ENCODE results near the gene AFF3. TPM values are rescaled to one million over a fixed set of nuclear protein-coding genes. Genes with fewer than 3 reads are reported as not detected.

The AFF3 gene
- polyA plus RNA-seq, 1 donor = 3.5 TPM

DNA sequence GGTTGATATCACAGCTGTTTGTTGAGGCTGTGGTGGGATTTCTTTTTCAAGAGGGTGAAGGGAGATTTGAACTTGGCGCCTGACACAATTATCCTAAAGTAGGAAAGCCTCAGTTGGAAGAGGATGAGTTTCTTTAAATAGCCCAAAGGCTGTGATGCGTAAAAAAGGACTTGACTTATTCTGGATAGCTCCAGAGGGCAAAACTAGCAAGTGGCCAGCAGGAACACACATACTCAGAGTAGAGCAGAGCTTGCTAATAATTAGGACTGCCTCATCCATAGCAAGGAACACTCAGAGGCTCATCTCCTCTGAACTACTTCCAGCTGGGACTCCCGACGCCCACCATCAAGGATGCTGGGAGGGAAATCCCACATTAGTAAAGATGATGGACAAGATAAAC is 74.0 kb downstream of the AFF3 start:
- DNase-seq (ENCODE audit: low read depth) = no peak

DNA sequence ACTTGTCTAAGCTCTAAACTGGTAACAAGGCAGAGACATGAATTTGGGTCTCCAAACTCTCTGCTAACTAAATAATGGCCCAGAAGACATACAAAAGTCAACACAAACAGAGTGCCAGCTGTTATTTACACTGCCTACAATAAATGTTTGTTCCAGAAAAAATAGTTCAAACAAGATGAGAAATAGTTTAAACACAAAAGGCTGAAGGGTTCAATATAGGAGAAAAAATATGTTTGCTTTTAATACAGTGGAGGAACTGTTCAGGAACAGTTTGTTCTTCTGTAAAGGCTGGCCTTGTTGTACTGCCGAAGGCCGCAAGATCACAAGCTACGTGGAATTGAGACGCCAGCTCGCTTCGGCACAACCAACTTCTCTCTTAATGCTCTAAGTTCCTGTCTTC is 74.6 kb downstream of the AFF3 start:
- no peak for DNase-seq (ENCODE audit: low read depth)

DNA sequence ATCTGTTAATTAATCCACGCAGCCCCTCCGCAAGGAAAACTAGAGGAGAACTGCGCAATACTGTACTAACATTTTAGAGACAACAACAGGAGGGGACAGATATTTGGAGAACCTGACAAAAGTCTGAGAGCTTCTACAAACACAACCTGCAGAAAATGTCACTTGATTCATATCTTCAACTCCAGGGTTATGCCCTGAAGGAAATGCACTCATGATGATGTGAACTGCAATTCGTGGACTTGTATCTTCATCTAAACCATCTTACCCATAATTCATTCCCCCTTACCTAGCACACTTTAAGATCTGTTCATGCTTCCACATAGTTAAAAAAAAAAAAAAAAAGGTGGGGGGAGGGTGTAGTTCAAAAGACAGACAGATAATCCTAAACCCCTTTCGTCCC is 75.5 kb downstream of the AFF3 start:
- DNase-seq (ENCODE audit: low read depth) = no peak

DNA sequence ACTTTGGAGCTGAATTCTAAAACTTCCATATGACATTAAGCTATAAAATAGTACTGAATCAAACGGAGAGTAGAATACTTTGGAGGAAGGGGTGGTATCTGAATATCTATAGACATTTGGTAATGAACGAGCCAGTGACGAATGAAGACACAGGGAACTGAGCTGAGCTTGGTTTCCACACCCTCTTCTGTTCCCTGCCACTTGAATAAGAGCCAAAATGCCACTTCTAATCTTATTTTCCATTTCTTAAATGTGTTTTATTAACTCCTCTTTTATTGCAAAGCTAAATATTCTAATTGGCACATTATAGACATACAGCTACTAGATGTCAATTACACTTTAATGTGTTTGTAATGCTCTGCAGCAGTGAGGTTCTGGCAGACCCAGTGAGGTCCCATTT is 76.1 kb downstream of the AFF3 start:
- DNase-seq (ENCODE audit: low read depth) = no peak

DNA sequence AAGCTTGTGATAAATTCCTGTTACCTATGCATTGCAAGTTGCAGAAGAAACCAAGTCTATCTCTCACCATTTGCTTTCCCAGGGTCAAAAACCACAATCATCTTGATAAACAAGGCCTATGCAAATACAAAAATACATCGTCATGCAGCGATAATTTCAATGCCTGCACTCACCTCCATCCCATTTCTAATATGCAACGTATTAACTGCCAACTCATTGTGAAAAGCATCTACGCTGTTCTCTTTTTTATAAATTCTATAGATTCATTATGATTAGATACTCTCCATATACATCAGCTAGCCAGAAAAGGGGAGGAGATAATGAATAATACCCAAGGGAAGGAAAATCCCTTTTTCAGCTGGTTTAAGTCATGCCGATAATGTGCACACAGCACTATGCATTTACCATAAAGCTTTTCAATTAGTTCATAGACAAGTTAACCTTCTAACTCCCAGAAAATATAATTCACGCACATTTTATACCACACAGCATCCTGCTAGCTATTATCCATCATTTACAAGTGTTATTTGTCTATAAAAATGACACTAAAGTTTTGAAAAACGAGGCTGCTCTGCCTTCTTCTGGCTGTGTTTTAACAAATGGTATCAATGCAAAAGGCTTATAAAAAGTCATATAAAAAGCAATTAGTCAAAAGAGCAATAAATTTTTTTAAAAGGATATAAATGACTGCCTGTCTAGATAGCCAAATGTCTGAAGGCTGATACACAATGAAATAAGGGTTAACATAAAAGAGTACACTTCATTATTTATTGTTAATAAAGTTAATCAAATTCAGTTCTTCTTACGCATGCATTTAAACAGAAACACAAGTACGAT is 77.6 kb downstream of the AFF3 start:
- no peak for DNase-seq (ENCODE audit: low read depth)

DNA sequence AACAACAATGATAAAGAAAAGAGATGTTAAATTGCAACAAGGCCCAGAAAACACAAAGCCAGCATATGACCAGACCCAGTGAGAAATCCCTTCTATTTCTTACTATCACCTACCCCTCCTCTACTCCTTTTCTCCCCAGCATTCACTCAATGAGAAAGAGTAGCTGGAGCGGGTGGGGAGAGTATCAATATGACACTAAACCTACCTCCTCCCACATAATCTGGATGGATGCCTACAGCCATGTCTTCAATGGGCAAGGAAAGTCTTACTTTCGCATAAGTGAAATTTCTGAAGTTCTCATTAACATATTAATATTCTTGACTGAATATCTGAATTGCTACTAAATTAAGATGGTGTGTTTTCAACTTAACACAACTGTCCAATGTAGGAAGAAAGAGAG is 78.2 kb downstream of the AFF3 start:
- no peak for DNase-seq (ENCODE audit: low read depth)

DNA sequence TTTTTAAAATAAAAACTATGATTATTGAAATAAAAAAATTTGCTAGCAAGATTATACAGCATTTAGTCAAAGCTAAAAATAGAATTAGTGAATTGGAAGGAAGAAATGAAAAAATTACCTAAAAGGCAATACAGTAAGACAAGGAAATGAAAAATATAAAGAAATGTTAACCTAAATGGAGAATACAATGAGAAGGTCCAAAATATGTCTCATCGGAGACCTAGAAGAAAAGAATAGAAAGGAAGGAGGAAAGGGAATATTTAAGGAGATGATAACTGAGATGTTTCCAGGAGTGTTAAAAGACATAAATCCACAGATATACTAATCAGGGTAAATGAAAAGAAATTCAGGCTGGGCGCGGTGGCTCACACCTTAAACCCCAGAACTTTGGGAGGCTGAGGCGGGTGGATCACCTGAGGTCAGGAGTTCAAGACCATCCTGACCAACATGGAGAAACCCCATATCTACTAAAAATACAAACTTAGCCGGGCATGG is 78.9 kb downstream of the AFF3 start:
- no peak for DNase-seq (ENCODE audit: low read depth)

DNA sequence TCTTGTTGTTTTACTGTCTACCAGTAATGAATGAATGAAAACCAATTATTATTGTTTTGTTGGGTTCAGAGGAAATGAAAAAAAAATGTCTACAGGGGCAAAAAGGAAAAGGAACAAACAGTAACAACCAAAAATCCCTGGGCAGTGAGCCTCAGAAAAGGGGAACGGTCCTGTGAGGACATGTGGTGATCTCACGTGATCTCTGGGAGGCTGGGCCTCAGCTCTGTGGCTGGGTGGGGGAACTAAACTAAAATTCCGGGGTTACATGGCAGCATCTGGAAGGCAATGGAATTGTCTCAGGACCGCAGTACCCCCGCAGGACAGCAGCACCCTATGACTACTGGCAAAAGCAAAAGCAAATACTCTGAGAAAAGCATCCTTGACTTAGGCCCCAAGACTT is 80.1 kb downstream of the AFF3 start:
- DNase-seq (ENCODE audit: low read depth) = no peak

DNA sequence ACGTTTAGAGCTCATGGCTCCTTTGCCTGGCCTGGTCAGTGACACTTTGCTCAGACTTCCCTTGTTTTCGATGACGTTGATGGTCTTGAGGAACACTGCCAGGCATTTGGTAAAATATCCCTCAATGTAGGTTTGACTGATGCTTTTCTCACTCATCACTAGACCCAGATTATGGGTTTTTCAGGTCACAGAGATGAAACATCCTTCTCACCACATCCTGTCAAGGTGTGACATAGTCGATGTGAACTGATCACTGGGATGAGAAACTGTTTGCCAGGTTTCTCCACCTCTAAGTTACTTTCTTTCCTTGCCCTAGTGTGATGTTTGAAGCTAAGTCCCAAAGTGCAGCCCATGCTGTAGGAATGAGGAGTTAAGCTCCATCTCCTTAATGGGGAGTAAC is 81.5 kb downstream of the AFF3 start:
- no peak for DNase-seq (ENCODE audit: low read depth)

DNA sequence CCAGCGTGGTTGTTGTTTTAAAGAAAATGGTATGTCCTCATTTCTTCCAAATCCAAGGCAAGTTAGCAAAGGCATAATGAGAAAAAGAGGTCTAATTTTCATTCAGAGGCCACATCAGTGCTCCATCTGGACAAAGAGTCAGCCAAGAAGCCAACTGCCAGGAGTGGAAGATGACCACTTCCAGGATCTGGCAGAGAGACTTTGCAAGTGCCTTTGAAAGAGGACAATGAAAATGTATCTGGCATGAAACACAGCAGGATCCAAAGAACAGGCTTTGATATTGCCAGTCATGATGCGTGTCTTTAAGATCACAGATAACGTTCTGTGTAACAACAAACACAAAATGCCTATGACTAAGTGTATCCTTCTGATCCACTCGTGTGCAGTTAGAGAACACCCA is 82.8 kb downstream of the AFF3 start:
- DNase-seq (ENCODE audit: low read depth) = no peak

DNA sequence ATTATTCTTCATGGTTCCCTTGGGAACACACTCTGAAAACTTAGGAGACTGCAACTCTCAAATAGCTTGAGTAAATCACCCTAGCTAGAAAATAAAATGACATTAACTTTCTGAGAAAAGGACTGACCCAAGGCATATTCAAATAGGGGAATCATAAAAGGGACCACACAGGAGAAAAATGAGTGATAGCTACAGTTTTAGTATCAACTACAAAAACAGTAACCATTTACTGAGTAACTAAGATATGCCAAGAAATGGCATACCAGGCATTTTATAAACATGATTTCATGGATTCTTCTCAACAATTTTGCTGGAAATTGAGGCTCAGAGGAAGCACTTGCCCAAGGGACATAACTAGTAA is 84.5 kb downstream of the AFF3 start:
- no peak for DNase-seq (ENCODE audit: low read depth)

DNA sequence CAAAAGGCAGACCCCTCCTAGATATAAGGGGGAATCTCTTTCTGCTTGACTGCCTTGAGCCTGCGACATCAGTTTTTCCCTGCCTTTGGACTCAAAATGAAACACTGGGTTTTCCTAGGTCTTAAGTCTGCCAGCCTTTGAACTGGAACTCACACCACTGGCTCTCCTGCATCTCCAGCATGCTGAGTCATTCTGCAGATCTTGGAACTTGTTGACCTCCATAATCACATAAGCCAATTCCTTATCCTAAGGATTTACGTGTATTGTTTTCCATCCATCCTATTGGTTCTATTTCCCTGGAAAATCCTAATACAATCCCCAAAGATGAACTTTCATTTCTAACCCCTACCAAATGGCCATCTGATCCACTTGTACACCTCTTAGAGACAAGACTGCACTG is 88.0 kb downstream of the AFF3 start:
- no peak for DNase-seq (ENCODE audit: low read depth)

DNA sequence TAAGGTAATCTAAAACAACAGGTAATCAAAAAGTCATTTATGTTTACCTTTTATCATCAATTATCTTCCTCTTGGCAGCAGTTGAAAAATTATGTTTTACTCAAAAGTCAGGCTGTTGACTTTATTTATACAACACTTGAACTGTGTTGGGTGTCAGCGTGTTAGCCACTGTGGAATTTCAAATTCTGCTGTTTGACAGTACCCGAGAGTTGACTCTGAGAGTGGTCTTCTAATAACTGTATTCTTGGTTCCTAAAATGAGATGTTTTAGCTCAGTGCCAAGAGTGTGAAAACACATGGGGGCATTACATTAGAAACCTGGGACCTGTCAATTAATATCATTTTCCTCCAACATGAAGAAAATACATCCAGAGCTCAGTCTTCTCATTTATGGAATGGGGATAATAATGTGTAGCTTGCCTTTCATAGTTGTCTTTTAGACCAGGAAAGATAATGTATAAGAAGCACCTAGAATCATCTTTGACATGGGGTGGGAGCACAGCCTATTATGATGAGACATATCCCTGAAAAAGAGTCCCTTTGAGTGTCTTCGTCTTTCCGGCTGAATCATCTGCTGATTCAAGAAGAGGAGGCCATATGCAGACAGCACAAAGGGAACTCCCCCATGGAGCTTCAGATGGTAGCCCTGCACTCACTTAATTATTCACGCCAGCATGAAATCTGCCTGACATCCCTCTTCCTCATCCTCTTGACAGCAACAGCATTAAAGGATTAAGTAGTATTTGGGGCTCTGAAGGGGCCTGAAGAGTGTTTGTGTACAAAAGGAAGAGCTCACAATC is 89.1 kb downstream of the AFF3 start:
- DNase-seq (ENCODE audit: low read depth) = no peak

DNA sequence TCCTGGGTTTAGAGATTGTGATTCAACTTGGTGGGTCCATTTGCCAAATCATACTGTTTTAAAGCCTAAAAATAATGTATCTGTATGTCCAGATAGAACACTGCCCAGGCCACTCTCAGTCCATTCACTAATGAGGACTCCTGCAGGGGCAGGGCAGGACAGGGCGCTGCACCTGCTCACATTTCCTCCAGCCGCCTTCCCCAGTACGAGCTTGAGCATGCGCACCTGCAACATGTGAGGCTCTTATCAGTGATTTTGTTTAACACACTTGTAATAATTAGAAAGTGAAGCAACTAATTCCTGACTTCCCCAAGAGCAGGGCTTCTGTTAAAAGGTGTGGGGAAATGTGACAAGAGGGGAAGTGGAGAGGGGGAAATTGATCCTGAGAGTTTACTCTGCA is 89.7 kb downstream of the AFF3 start:
- no peak for DNase-seq (ENCODE audit: low read depth)

DNA sequence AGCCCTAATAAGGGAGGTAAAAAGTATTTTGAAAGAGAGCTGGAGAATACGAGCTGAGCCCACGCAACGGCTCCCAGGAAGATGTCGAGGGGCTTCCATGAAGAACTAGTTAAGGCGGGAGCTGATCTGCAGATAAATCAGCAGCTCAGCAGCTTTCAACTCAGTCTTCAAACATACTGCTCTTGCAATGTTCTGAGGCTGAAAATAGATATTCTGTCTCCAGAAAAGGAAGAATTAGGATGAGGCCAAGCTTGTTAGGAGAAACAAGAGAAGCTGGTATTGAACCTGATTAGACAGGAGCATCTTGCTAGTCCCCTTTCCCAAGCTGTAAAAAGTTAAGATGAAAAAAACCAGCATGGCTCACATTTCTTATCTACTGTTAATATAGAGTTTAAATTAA is 91.1 kb downstream of the AFF3 start:
- DNase-seq (ENCODE audit: low read depth) = no peak

DNA sequence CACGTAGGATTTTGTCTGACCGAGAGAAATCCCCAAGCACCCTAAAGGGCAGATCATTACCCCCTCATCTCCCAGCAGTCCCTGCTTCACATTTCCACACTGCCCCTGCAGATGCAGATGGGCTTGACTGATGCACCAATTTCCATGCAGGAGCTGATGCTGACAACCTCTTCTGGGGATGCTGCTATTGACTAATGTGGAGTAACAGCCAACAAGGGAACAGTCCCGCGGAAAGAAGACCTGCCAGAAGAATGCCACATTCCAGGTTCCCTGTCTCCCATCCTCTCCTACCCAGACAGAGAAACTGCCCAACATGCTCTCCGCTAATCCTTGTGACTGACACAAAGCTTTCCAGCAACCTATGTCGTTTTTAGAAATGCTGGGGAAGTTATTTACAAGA is 91.7 kb downstream of the AFF3 start:
- no peak for DNase-seq (ENCODE audit: low read depth)

DNA sequence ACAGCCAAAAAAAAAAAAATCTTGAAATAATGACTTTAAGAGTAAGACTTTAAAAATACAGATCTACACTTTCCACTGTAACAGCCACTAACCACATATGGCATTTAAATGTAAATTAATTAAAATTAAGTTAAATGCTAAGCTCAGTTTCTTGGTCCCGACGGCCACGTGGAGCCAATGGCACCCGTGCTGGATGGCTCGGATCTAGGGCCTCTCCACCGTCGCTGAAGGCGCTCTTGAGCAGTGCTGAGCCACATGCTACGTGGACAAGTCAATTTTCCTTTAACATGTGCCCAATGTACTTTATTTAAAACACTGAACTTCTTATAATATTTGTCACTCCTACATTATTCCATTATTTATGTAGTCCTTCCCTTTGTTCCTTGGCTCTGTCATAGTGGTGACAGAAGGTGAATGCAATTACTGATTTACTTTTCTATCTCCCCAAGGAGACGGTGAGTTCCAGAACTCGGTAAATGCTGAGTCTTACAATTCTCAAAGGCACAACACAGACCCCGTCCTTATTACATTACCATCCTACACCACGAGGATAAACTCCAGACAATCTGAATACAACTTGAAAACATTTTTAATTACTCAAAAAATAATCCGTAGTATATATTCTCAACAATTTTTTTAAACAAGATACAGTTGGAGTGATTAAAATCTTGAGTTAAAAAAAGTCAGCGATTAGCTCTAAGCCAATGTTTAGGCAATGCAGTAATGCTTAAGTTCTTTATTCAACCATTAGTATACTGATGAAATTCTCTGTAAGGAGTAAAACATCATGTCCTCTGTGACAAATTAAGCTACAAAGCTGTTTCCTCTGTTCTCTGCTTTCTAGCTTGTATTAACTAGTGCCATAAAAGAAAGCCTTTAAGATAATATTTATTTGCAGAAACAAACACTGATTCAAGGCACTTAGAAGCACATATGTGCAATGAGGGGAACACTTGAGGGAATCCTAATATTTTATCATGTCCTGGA is 95.1 kb downstream of the AFF3 start:
- no peak for DNase-seq (ENCODE audit: low read depth)

DNA sequence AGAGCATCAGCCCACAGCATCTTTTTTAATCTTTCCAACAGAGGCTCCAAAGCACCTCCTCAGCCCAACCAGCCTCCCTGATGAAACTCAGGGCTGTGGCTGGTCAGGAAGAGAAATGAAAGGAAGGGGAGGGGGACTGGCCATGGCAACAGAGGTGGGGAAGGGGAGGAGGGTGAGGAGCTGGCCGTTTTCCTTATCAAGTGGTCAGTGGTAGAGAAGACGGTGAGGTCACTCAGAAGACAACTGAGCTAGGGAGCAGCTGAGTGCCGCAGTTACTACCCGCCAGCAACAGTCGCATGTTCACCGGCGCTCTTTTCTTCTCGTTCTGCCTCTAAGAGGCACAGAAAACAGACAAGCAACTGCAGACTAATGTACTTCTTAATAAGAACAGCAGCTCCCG is 97.4 kb downstream of the AFF3 start:
- no peak for DNase-seq (ENCODE audit: low read depth)

DNA sequence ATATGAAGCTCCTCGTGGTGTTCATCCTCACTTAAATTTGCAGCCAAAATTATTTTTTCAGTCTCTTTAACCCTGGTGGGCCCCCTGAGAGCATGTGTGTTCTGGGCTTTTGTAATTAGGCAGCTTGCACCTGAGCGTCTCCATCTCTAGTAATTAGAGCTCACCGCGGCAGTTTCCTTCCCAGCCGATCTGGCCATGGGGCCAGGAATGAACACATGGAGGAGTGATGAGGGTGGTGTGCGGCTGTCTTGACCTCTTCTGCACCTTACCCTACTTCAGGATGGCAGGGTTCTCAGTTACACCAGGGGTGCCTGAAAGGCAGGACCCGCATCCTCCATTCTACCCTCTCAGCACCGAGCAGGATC is 98.5 kb downstream of the AFF3 start:
- DNase-seq (ENCODE audit: low read depth) = no peak

DNA sequence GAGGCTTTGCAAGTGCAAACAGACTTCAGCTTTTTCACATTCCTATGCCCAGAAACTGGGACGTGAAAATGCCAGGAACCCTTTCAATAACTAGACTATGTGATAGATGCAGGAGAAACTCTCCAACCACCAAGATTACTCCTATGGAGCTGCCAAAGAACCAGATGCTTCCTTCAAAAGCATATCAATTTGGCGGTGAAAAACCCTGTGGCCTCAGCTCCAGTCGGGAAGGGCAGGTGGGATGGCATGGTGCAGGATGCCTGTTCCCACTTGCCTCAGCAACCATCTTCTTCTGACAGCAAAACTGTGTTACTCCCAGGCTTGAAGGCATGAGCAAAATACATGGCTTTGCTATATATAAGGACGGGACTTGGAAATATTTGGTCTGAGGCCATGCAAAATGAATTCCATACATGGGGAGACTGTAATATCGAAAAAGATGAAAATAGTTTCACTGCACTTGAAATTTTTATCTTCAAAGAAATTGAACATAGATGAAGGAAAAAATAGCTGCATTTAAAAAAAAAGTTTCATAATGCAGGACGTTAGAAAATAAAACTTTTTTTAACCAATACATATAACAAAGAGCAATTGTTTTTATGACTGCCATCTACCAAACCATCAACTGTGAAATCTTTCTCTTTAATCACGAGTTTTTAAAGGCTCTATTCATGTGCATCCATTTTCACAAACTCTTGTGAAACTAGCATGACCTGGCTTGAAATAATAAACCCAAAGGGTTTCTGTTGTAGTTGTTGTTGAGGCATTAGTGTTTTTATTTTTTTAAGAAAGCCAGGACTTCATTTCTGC is 99.1 kb downstream of the AFF3 start:
- DNase-seq (ENCODE audit: low read depth) = no peak

DNA sequence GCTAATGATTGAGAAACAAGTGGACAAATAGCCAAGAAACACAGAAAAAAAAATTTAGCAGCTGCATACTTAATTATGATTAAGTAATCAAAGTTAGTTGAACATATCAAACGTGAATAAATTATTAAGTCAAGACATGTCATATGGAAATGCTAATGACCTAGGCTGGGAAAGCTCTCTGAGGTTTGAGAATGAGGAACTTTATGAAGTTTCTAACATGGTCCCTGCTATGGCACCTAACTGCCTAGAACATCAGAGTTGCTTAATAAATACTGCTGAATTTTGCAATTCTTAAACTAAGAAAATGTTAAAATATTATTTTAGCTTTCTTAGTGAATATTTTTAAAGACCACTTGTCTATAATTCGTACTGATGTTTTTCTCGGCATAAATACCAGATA is 99.8 kb downstream of the AFF3 start:
- DNase-seq (ENCODE audit: low read depth) = no peak

Data from forelimb muscle (tissue), 1 donor.